GM12872 (cell line): ENCODE results near the gene PASK.

Experiments used
- TF ChIP-seq, protein P1 (sequence below): IDR thresholded peaks from 3 replicates; pipeline ENCODE4 v1.5.1; 2011; ENCODE audit warnings: low read depth, mild to moderate bottlenecking, low read length, moderate library complexity; ENCODE audit not compliant: insufficient read depth

Gene PASK

DNA sequence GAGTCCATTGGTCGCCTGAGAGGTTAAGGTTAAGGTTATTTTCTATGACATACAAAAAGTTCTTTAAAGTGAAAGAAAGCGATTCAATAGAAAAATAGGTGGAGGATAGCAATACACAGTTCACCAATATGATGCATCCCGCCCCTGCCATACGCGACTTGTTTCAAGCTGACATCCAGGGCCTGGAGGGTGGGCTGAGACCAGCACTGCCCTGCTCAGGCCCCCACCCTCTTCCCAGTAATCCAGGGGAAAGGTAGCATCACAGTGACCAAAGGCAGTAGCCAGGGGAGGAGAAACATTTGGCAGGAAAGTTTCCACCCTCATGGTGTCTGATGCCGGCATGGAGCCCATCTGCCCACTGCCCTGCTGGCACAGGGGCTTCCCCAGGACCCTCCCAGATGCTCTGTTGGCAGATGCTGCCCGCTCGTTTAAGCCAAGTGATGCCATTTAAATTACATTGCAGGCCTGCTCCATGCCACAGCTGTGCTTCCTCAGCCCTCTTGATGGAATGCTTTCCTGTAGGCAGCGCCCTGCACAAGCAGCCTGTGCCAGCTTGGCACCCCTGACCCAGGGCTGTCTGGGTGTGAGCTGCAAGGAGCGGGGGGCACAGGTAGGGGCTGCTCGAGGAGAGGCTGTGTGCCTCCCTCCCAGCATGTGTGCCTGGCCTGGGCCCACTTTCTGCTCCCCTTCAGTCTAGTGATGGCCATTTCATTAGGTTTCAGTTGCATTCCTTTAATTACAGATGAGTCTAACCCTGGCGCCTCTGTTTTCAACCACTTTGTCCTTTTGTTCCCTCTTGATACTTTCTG lies 28.5 kb upstream of the PASK start:
- TF ChIP-seq, protein P1, sequence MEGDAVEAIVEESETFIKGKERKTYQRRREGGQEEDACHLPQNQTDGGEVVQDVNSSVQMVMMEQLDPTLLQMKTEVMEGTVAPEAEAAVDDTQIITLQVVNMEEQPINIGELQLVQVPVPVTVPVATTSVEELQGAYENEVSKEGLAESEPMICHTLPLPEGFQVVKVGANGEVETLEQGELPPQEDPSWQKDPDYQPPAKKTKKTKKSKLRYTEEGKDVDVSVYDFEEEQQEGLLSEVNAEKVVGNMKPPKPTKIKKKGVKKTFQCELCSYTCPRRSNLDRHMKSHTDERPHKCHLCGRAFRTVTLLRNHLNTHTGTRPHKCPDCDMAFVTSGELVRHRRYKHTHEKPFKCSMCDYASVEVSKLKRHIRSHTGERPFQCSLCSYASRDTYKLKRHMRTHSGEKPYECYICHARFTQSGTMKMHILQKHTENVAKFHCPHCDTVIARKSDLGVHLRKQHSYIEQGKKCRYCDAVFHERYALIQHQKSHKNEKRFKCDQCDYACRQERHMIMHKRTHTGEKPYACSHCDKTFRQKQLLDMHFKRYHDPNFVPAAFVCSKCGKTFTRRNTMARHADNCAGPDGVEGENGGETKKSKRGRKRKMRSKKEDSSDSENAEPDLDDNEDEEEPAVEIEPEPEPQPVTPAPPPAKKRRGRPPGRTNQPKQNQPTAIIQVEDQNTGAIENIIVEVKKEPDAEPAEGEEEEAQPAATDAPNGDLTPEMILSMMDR, result no peak

DNA sequence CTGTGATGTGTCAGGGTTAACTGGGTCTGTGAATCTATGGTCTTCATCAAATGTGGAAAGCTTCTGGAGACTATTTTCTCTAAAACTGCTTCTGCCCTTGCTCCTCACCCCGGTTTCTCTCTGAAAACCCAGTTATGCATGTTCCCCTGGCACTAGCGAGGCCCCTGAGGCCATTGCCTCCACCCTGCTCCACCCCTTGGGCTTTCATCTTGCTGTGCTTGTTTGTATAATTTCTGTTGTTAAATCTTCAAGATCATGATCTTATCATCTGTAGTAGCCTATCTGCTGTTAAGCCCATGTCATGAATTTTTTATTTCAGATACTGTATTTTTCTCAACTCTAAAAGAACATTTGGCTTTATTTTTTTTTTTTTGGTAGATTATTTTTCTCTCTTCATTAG lies 24.3 kb upstream of the PASK start:
- TF ChIP-seq, protein P1, result no peak

DNA sequence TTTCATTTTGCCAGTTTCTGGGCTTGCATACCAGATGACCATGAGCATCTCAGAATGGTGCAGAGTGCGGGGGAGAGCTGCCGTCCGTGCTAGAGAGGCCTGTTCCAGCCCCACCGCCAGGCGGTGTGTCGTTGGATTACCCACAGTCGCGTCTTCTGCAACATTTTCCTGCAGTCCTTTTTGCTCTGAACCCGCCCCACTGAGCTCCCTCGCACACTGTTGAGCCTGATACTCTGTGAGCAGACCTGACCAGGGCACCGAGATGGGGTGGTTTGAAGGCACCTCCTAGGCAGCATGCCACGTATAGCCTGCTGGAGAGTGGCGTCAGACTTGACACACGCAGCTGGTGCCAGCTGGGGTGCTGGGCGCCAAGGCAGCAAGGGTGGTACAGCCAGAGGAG lies 19.1 kb upstream of the PASK start:
- TF ChIP-seq, protein P1, result no peak

DNA sequence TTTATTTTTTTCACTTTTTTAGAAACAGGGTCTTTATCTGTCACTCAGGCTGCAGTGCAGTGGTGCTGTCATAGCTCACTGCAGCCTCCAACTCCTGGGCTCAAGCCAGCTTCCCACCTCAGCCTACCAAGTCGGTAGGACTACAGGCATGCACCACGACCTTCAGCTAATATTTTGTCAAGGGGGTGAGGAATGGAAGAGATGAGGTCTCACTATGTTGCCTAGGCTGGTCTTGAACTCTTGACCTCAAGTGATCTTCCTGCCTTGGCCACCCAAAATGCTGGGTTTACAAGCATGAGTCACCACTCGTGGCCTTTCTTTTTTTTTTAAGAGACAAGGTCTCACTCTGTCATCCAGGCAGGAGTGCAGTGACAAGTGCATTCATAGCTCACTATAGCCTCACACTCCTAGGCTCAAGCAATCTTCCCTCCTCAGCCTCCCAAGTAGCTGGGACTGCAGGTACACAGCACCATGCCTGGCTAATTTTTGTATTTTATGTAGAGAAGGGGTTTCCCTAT lies 14.4 kb upstream of the PASK start:
- TF ChIP-seq, protein P1, result no peak

DNA sequence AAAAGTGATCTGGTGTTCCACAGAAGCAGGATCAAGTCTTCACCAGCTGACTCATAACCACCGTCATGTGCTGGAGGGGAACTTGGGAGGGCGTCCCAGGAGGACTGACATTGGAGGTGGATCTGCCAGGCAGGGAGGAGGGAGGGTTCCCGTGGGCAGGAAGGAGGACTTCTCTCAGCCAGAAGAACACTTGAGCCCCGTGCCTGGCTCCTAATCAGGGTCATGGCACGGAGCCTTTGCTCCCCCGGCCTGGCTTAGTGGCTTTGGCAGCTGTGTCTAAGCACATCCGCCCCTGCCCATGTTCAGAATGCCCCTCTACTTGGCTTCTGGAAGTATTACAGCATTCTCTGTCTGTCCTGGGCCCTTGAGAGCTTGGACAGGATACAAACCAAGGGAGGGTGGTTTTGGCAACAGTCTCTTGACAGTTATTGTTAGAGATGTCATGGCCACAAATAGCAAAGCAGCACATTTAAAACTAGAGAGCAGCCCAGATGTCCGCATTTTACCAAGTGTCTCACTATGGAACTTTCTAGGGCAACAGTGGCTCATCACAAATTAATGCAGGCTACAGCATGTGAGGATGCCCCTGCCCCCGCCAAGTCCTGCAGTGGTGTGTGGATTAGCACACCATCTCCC lies 12.5 kb upstream of the PASK start:
- TF ChIP-seq, protein P1, result no peak

DNA sequence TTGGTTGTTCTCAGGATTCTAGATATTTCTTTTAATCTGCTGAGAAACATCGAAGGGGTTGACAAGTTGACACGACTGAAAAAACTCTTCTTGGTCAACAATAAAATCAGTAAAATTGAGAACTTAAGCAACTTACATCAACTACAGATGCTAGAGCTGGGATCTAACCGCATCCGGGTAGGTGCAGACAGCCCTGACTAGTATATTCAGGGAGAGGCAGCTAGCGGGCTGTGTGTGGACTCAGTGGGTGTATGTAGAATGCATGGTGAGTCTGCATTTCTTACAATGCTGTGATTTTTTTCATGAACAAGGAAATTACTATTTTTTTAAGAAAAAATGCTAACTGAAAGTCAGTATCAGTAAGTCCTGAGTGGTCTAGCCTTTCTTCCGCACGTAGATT lies 11.0 kb upstream of the PASK start:
- TF ChIP-seq, protein P1, result no peak

DNA sequence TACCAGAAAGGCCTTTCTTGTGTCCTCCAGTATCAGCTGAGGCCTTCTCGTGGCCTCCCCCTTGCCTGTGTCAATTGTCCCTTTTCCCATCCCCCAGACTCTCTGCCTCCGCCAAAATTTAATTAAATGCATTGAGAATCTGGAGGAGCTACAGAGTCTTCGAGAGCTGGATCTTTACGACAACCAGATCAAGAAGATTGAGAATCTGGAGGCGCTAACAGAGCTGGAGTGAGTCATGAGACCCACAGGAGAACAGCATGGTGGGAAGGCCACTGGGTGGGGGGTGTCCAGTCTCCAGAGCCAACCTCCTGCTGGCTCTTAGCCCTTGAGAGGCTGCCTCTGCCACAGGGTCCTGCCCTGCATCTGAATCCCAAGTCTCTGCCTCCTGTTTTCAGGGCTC lies 9.8 kb upstream of the PASK start:
- TF ChIP-seq, protein P1, result no peak
